ENCODE data around the gene MACO1. TPM values are rescaled to one million over a fixed set of nuclear protein-coding genes. Genes with fewer than 3 reads are reported as not detected.

The MACO1 gene
- total and polyA plus RNA-seq, 2 of the 8 experiments (the other 6 are each of a cell fraction or from before 2014, with no cell fraction given), result 3.5 to 15.1 TPM

DNA sequence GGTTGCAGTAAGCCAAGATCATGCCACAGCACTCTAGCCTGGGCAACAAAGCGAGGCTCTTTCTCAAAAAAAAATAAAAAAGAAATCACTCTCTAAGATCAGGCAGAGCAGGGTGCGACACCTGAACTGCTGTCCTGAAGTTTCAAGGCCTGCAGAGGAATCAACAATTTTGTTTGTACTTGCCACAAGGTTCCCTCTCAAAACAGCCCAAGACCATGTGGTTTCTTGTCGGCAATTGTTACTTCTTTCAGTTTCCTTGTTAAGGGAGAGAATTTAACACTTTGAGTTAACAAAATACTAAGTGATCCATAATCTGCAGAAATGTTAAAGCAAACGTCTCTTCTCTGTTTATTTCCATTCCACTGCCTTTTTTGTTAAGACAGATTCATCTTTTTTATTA is 36.5 kb downstream of the MACO1 start (continued):
- TF ChIP-seq, protein P1, sequence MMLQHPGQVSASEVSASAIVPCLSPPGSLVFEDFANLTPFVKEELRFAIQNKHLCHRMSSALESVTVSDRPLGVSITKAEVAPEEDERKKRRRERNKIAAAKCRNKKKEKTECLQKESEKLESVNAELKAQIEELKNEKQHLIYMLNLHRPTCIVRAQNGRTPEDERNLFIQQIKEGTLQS (IDR thresholded peaks at IDR 0.05; ENCODE audit: insufficient read depth, low read depth, low read length), result no peak
- TF ChIP-seq TBP (IDR thresholded peaks at IDR 0.05; ENCODE audit: low read depth, low read length) (no peak), RXRA (IDR thresholded peaks at IDR 0.05; ENCODE audit: insufficient read depth, low read depth, low read length) (no peak), BRCA1 (IDR thresholded peaks at IDR 0.05; ENCODE audit: low read depth, low read length) (no peak), TCF12 (IDR thresholded peaks at IDR 0.05; ENCODE audit: low read depth, low read length) (no peak)
- TF ChIP-seq, protein P2, sequence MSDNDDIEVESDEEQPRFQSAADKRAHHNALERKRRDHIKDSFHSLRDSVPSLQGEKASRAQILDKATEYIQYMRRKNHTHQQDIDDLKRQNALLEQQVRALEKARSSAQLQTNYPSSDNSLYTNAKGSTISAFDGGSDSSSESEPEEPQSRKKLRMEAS (IDR thresholded peaks at IDR 0.05), result no peak
- TF ChIP-seq, protein P3, sequence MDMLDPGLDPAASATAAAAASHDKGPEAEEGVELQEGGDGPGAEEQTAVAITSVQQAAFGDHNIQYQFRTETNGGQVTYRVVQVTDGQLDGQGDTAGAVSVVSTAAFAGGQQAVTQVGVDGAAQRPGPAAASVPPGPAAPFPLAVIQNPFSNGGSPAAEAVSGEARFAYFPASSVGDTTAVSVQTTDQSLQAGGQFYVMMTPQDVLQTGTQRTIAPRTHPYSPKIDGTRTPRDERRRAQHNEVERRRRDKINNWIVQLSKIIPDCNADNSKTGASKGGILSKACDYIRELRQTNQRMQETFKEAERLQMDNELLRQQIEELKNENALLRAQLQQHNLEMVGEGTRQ (IDR thresholded peaks at IDR 0.05; ENCODE audit: low read length), result no peak
